Lower leg skin (tissue), 4 donors: ENCODE measurements around the gene HBB. TPM values are rescaled to one million over a fixed set of nuclear protein-coding genes. Genes with fewer than 3 reads are reported as not detected.
"Not testable (repeated sequence)": the region's sequence is repeated elsewhere in the genome, so short reads cannot be mapped to it uniquely, and the experiment has no call there.

Source experiments
- DNase-seq, 2 donors: peaks; one replicate each; pipeline ENCODE4 v3.0.0-alpha.2; 2019; ENCODE audit warnings: low spot score in 2 of 2
- H3K4me3 ChIP-seq: fragments of 200-600 bp; sonication (generic); 2 replicates; pipeline ENCODE4 v1.5.1; 2017; ENCODE audit warnings: mild to moderate bottlenecking, low read depth; ENCODE audit not compliant: poor library complexity, severe bottlenecking
- CTCF ChIP-seq, 3 donors: fragments of 450-650 bp; IDR thresholded peaks; one replicate each; pipeline ENCODE4 v1.5.1; 2016; ENCODE audit warnings: antibody characterized with exemption in 3 of 3, mild to moderate bottlenecking in 3 of 3, moderate library complexity in 2 of 3
- POLR2A ChIP-seq, 2 donors: fragments of 450-650 bp; IDR thresholded peaks; one replicate each; pipeline ENCODE4 v1.6.1; 2016 to 2017; ENCODE audit warnings: antibody characterized with exemption in 2 of 2, mild to moderate bottlenecking in 1 of 2, moderate library complexity in 1 of 2
- WGBS, 2 donors: methylation state at CpG; one replicate each; pipeline ENCODE4 v1.1.5; 2018; 5-methylcytosine and 5-hydroxymethylcytosine counted together
- intact Hi-C: fragments of 100-400 bp; cut with DNase I; formaldehyde crosslinking; loops from one replicate; pipeline ENCODE4 v1.15.0; 2023; ENCODE audit warnings: low total_unique reads
- total RNA-seq, 4 donors: library from RNA; depleted of rRNA; stranded (reverse); fragments of >200 nt; gene quantifications; one replicate each; pipeline ENCODE4 v1.1.0, GENCODE V29; 2016

Gene HBB
- total RNA-seq, 4 donors from 2014 or later = 0.56 to 65.8 (median 13.1) TPM

- WGBS, 2 donors = 52 to 59% methylated on average over 1 of the region's 1 CpG
- intact Hi-C loops = no loop called here
- H3K4me3 ChIP-seq = no peak overlapping the region
- DNase-seq = no peak
- no peak for TF ChIP-seq POLR2A (IDR thresholded peaks at IDR 0.05)
- no peak for TF ChIP-seq CTCF (IDR thresholded peaks at IDR 0.05)
These were observed 26.0 kb upstream of the HBB start for GRCh38 chr11:5252919-5253265.

GRCh38 chr11:5252192-5252918 lies 25.5 kb upstream of the HBB start:
- DNase-seq = no peak
- no peak for TF ChIP-seq CTCF (IDR thresholded peaks at IDR 0.05)
- no peak for TF ChIP-seq POLR2A (IDR thresholded peaks at IDR 0.05)
- intact Hi-C loops = no loop called here
- no peak overlapping the region for H3K4me3 ChIP-seq
- WGBS, 2 donors = 54 to 59% methylated on average over 9 of the region's 9 CpGs

GRCh38 chr11:5251746-5252145 lies 24.9 kb upstream of the HBB start:
- no peak for TF ChIP-seq POLR2A (IDR thresholded peaks at IDR 0.05)
- TF ChIP-seq CTCF (IDR thresholded peaks at IDR 0.05) = no peak
- DNase-seq = no peak
- no peak overlapping the region for H3K4me3 ChIP-seq
- 36 to 71% methylated on average over 2 of the region's 2 CpGs for WGBS, 2 donors
- intact Hi-C loops = no loop called here

GRCh38 chr11:5250543-5251204 lies 23.8 kb upstream of the HBB start:
- no peak overlapping the region for H3K4me3 ChIP-seq
- 88 to 91% methylated on average over 4 of the region's 4 CpGs for WGBS, 2 donors
- no peak for TF ChIP-seq CTCF (IDR thresholded peaks at IDR 0.05)
- no peak for TF ChIP-seq POLR2A (IDR thresholded peaks at IDR 0.05)
- no peak for DNase-seq
- intact Hi-C loops = no loop called here

GRCh38 chr11:5249807-5250396 lies 23.0 kb upstream of the HBB start, which contains the start of gene HBG1:
Gene HBG1, minus strand, starts transcription at chr11:5249857. Its CDS starts 53 bp downstream, at chr11:5249804.
- WGBS, 2 donors = 50 to 72% methylated on average over 2 to 4 of the region's 9 CpGs
- intact Hi-C loops, DNase-seq, H3K4me3 ChIP-seq: not testable (repeated sequence)

GRCh38 chr11:5248498-5248897 lies 21.6 kb upstream of the HBB start:
- H3K4me3 ChIP-seq, DNase-seq, intact Hi-C loops: not testable (repeated sequence)
- WGBS, 2 donors = 78 to 82% methylated on average over 7 of the region's 7 CpGs
